NCI-H748 (cell line): ENCODE measurements around the gene DIAPH2.
"Not testable (repeated sequence)": the region's sequence is repeated elsewhere in the genome, so short reads cannot be mapped to it uniquely, and the experiment has no call there.

Experiments
- DNase-seq: peaks from one replicate; lab custom pipeline; 2025; ENCODE audit not compliant: unreplicated experiment; lab: John Stamatoyannopoulos, UW

The DIAPH2 gene

GRCh38 chrX:97367125-97367524, 682.5 kb downstream of the DIAPH2 start:
- DNase-seq: no peak

GRCh38 chrX:97369947-97370346, 685.3 kb downstream of the DIAPH2 start:
- no peak for DNase-seq

- DNase-seq: no peak
These were observed 687.5 kb downstream of the DIAPH2 start for GRCh38 chrX:97372001-97372766.

GRCh38 chrX:97374266-97374665, 689.6 kb downstream of the DIAPH2 start:
- DNase-seq: no peak

- DNase-seq: no peak
These were observed 695.6 kb downstream of the DIAPH2 start for GRCh38 chrX:97380200-97380599.

- no peak for DNase-seq
These were observed 700.0 kb downstream of the DIAPH2 start for GRCh38 chrX:97384685-97385084.

- no peak for DNase-seq
These were observed 702.4 kb downstream of the DIAPH2 start for GRCh38 chrX:97387004-97387403.

DNA sequence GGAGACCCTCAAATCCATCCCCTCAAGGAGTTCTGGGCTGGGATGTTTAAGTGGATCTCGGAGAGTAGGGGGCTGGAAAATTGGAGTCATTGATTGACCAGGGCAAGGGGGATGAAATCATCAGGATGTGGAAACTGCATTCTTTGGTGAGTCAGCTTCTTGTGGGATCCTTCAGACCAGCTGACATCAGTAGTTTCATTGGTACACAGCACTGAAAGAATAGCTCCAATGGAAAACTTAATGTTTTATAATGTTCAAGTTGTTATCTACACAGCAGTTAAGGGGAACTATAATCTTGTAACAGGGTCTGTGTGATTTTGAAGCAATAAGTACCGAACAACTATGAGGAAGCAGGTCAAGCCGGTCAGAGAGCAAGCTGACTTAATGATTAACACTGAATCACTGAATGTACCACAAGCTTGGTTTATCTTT, 705.1 kb downstream of the DIAPH2 start:
- no peak for DNase-seq

GRCh38 chrX:97397371-97397770, 712.7 kb downstream of the DIAPH2 start:
- no peak for DNase-seq

DNA sequence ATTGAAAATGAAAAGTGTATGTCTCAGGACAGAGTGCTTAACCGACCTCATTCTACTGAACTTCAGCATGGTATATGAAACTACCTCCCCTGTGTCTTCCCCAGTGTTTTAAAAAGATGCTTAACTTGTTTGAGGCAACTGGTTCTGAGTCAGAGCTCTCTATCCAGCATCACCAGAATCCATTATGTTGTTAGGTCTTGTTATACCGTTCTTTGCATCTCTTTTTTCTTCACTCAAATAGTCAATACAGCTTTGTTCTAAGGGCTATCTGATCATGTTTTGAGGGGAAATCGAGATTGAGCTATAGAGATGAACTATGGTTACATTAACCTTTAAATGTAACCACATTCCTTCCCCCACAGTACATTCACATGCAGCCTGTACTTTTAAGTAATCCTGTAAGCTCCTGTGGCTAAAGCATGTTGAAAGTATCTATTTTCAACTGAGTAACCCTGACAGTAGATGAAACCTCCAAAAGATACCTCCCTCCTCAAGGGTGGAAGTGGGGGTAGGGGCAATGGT, 713.4 kb downstream of the DIAPH2 start:
- DNase-seq: no peak

DNA sequence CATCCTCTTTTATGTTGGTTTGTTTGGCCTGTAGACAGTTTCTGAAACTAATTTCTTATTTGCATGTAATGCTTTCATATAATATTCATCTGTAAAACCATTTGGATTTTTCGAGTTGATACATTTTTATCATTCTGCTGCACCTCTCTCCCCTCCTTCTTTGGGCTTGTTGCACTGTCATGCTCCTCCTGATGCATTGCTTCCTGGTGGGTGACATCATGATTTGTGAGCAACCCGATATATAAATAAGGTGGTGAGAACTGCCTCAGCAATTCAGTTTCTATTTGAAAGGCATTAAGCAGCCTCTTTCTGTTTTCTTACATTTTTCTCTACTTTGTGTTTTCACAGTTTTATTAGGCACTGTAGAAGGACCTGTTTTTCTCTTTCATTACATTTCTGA, 714.8 kb downstream of the DIAPH2 start:
- peak; percentile 2 for DNase-seq

DNA sequence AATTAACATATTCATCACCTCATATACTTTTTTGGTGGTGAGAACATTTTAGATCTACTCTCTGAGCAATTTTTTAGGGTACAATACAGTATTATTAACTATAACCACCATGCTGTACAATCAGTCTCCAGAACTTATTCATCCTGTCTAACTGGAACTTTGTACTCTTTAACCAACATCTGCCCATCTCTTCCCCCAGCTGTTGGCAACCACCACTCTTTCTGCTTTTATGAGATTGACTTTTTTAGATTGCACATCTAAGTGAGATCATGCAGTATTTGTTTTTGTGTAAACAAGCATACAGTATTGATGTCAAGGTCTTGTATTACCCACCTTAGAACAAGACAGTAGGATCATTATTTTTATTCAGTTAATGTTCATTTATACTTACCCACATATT, 715.9 kb downstream of the DIAPH2 start:
- DNase-seq: no peak

DNA sequence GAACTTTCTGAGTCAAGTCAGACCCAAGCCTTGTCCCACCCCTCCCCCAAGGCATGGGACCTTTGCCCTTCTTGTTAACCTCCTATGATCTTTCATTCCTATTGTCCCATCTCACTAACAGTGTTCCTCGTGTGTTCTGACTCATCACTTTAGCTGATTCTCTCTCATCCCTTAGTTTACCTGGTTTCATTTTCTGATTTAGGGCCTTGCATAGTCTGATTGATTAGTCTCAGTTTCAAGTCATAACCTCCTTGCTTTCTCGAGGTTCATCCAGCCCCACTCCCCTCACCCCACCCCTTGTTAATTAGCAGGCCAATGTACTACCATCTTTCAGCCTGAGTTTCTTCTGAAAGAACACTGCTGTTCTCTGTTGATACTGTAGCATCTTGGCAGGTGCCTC, 716.5 kb downstream of the DIAPH2 start:
- DNase-seq: no peak

DNA sequence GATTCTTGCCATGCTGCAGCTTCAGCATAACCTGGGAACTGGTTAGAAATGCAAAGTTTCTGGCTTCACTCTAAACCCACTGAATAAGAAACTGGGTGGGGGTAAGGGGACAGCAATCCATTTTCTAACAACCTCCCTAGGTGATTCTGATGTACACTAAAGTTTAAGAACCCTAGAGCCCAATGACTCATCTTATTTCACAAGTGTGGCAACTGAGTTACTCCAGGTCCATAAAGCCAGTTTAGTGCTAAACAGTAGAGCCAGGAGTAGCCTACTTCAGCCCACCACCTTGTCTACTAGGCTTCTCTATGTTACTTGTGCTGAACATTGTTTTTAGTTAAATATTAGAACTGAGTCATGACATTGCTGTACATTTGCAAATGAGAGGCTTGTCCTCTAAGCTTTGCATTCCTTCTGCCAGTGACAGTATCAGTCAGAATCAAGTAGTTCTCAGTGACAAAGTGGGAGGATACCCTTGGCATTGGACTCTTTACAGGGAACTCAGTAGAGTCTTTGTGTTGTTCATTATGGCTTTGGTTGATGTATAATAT, 717.0 kb downstream of the DIAPH2 start:
- no peak for DNase-seq

- no peak for DNase-seq
These were observed 717.7 kb downstream of the DIAPH2 start for GRCh38 chrX:97402333-97402732.

DNA sequence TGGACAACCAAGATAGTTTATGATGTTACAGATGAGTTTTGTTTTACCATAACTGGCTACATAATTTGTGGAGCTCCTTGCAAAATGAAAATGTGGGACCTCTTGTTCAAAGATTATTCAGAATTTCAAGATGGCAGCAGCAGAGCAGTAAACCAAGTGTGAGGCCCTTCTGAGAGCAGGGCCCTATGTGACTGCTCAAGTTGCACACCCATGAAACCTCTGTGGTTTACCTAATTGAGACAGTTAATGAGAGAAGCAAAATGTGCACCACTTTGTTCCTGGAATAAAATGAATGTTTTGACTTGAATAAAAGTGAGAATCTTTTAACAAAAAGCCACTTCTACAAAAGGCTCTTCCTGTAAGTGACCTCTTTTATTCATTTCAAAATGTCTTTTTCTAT, 718.3 kb downstream of the DIAPH2 start:
- DNase-seq: no peak

DNA sequence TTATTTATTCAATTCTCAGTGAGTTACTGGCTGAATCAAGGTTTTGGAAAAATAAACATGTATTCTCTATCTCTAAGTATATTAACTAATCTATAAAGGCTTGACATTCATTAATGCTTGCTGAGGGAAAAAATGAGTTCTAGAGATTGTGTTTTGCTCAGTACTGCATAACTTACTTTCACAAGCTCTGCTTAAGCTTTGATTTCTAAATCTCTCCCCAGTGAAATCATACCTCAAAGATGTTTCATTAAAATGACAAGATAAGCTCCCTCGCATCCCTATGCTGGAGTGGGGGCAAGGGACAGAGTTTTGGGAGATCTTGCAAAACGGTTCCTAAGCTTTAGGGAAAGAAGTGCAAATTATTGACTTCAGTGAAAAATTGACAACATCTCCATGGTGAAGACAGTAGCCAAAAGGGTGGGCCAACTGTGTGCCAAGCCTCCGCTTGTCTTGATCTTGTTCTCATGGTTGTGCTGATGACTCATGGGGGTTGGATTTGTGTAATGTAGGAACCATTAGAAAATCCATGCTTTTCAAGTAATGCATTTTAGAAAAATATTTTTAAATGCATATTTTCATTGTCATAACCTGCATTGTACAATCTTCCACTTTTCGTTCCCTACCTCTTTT, 720.5 kb downstream of the DIAPH2 start:
- no peak for DNase-seq

DNA sequence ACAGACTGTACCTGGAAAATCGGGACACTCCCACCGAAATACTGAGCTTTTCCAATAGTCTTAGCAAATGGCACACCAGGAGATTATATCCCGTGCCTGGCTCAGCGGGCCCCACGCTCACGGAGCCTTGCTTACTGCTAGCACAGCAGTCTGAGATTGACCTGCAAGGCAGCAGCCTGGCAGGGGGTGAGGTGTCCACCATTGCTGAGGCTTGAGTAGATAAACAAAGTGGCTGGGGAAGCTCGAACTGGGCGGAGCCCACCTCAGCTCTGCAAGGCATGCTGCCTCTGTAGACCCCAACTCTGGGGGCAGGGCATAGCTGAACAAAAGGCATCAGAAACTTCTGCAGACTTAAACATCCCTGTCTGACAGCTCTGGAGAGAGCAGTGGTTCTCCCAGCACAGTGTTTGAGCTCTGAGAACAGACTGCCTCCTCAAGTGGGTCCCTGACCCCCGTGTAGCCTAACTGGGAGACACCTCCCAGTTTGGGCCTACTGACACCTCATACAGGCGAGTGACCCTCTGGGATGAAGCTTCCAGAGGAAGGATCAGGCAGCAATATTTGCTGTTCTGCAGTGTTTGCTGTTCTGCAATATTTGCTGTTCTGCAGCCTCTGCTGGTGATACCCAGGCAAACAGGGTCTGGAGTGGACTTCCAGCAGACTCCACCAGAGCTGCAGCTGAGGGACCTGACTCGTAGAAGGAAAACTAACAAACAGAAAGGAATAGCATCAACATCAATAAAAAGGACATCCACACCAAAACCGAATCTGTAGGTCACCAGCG, 725.2 kb downstream of the DIAPH2 start:
- DNase-seq: not testable (repeated sequence)

DNA sequence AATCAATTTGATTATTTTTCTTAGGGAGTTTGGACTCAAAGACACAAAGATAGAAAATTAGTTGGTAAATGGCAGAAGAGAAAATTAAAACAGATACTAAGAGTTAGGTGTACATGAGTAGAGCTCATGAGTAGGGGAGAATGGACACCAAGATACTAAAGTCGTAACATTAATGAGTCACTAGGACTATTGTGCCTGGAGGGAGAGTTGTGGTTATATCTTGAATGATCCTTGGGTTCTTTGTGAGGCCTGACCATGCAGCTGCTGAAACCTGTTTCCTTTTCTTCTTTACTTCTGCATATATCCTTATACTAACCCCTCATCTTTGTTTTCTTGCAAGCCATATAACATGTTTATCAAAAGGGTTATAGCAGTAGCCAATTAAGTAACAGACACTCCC, 731.8 kb downstream of the DIAPH2 start:
- no peak for DNase-seq

GRCh38 chrX:97429101-97429500, 744.5 kb downstream of the DIAPH2 start:
- no peak for DNase-seq

DNA sequence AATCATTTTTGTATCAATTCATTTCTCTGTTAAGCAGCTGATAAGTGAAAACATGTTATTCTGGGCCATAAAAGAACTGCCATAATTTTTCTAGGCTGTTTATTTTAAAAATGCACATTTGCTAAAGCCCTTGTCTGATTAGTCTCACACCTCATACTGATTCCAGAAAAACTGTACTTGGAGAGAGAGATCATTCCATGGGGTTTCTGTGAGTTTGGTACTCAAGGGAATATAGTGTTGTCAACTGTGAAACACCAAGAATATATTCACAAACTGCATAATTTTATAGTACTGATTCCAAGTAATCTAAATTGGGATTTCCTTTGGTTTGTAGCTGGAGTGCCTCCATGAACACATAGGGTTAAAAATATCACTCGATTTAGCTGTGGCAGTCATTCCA, 746.6 kb downstream of the DIAPH2 start:
- DNase-seq: no peak
